ENCODE data around the gene NKX6-2.

DNA sequence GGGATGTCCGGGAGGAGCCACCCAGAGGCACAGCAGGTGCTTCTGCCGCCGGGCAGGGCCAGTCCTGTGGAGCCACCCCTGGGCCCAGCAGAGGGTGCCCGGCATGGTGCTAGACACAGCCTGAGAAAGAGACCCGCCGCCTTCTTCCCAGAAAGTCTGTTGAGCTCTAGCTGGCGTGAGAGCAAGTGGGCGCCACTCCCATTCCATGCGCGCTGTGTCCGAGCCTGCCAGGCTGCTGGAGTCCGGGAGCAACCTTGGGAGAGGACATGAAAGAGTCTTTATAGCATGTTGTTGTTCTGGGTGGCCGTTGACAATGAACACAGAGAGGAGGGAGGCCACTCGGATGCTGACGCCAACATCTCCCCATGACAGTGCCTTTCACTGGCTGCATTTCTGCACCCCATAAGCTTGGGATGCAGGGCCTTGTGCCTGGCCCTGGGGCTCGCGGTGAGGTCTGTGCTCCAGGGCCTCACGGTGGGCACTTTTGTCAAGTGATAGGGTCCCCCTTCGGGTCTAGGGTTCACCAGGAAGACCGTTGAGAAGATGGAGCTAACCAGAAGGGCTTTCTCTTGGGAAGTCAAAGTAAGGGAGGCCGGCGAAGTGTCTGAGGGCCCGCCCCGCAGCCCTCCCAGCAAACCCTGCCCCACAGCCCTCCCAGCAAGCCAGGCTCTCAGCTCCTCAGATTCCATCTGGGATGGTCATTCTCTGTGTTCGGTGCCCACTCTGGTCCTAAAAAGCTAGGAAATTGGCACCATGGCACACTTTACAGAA lies 47.3 kb downstream of the NKX6-2 start:
- no peak for TF ChIP-seq EZH2 (IDR thresholded peaks at IDR 0.05; ENCODE audit: insufficient read depth, poor library complexity, severe bottlenecking)
- no peak for TF ChIP-seq EZH2phosphoT487 (IDR thresholded peaks at IDR 0.05; ENCODE audit: insufficient read depth, low read depth)

Measured in GM23248 (cell line).